ENCODE results near the gene FAM3C. TPM values are rescaled to one million over a fixed set of nuclear protein-coding genes. Genes with fewer than 3 reads are reported as not detected.

FAM3C gene
- total and polyA plus RNA-seq, 2 of the 8 experiments (the other 6 are each of a cell fraction or from before 2014, with no cell fraction given): 27.0 to 77.7 TPM

DNA sequence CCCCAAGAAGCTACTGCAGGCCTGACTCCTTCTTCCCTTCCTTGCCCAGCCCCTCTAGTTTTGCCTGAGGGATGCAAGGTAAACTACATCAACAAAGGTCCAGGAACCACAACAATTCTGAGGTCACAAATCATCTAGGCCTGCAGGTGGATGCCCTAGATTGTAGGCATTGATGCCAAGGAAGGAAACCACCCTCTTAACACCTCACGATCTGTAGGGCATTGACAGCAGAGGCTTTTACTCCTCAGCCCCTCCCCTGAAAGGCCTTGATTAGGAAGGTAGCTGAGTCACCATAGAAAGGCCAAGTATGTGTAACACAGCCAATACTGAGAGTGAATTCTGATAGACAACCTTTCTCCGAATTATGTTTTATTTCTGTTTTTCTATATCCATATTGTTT lies 46.7 kb upstream of the FAM3C start:
- H3K9ac ChIP-seq (replicated peaks in 1 of 4; ENCODE audit: extremely low read depth in 1 of 4, low read depth in 3 of 4, low read length in 3 of 4): no peak overlapping the region
- H2BK20ac ChIP-seq (ENCODE audit: low read length): no peak overlapping the region
- FAIRE-seq (no peak), DNase-seq (ENCODE audit: low read depth in 1 of 2, low spot score in 2 of 2) (no peak)
- WGBS, 2 experiments (ENCODE audit: extremely low coverage in 1 of 2, insufficient coverage in 1 of 2, insufficient read length in 1 of 2, insufficient replicate concordance in 2 of 2, low coverage in 1 of 2, low lambda C conversion rate in 2 of 2, missing lambda C conversion rate in 1 of 2): 76% methylated on average over 2 of the region's 2 CpGs; no CpG with 5 or more reads in 1 of the 2 experiments
- no peak overlapping the region for H2BK12ac ChIP-seq (ENCODE audit: low read depth, low read length)
- no peaks in the 10 kb centered on the region for H4K20me1 ChIP-seq (replicated peaks in 1 of 2; ENCODE audit: control insufficient read depth in 1 of 2, insufficient read depth in 2 of 2, low read length in 2 of 2)
- H4K5ac ChIP-seq (ENCODE audit: insufficient read length, low read depth, low read length): no peak overlapping the region
- peak overlapping the region; percentile 91 for H2AFZ ChIP-seq (ENCODE audit: low read length)
- no peak overlapping the region for H2AK5ac ChIP-seq (ENCODE audit: low read depth, low read length)
- ChIA-PET POLR2A (ENCODE audit: partially characterized antibody) (no interaction called here), CTCF (ENCODE audit: partially characterized antibody) (no interaction called here)
- H3K9me3 ChIP-seq (ENCODE audit: insufficient read depth in 2 of 2, low read depth in 1 of 2, low read length in 1 of 2): no peaks in the 10 kb centered on the region
- no peak overlapping the region for H3K27ac ChIP-seq (ENCODE audit: low read depth, low read length)
- no peaks in the 10 kb centered on the region for H3K23me2 ChIP-seq (ENCODE audit: low read depth, low read length)
- H3K27me3 ChIP-seq (replicated peaks in 1 of 4; ENCODE audit: control insufficient read depth in 3 of 4, extremely low read depth in 1 of 4, insufficient read depth in 3 of 4, low read length in 3 of 4): no peaks in the 10 kb centered on the region
- H2BK15ac ChIP-seq (ENCODE audit: low read length): no peak overlapping the region
- H3K18ac ChIP-seq (ENCODE audit: extremely low read depth, low read length): no peak overlapping the region
- H3K79me2 ChIP-seq (ENCODE audit: control insufficient read depth in 1 of 2, insufficient read depth in 2 of 2, low read length in 2 of 2): no peaks in the 10 kb centered on the region
- no peak overlapping the region for H4K8ac ChIP-seq (ENCODE audit: extremely low read depth, insufficient read depth, low read length)
- no peaks in the 10 kb centered on the region for H3K79me1 ChIP-seq (ENCODE audit: low read depth, low read length)
- H3K23ac ChIP-seq (ENCODE audit: insufficient read length): no peak overlapping the region
- no peaks in the 10 kb centered on the region; a peak in 1 of 7 replicates for H3K4me1 ChIP-seq (replicated peaks in 1 of 4; ENCODE audit: control insufficient read depth in 3 of 4, insufficient read depth in 4 of 4, low read length in 3 of 4)
- H3K14ac ChIP-seq (ENCODE audit: insufficient read length): no peak overlapping the region
- H3K36me3 ChIP-seq (ENCODE audit: control insufficient read depth in 2 of 4, insufficient read depth in 4 of 4, low read length in 3 of 4): no peaks in the 10 kb centered on the region
- H4K91ac ChIP-seq (replicated peaks; ENCODE audit: insufficient read length, low read length): no peak overlapping the region
- no peak overlapping the region for H3K4me2 ChIP-seq (ENCODE audit: insufficient read depth in 1 of 2, low read depth in 2 of 2, low read length in 2 of 2)
- H2BK120ac ChIP-seq (replicated peaks; ENCODE audit: low read depth, low read length): no peak overlapping the region
- H3K4ac ChIP-seq (replicated peaks; ENCODE audit: insufficient read length, low read depth, low read length): no peak overlapping the region
- no peak overlapping the region for H3K4me3 ChIP-seq (ENCODE audit: extremely low read depth in 1 of 4, insufficient read depth in 2 of 4, low read depth in 3 of 4, low read length in 4 of 4)
- H2BK5ac ChIP-seq (ENCODE audit: low read depth, low read length): no peak overlapping the region
- no peak overlapping the region for H3K56ac ChIP-seq (replicated peaks; ENCODE audit: insufficient read length, low read depth, low read length)
- TF ChIP-seq CEBPB (IDR thresholded peaks at IDR 0.05; ENCODE audit: low read depth, low read length) (no peak), HDAC2 (IDR thresholded peaks at IDR 0.05; ENCODE audit: borderline replicate concordance in 1 of 2, low read depth in 2 of 2, low read length in 2 of 2) (no peak)
